IPS-18c (cell line): ENCODE measurements around the gene AFM.
"Not testable (repeated sequence)": the region's sequence is repeated elsewhere in the genome, so short reads cannot be mapped to it uniquely, and the experiment has no call there.

Experiments used
- H3K4me3 ChIP-seq: 2 replicates; pipeline ENCODE4 v1.7.0; 2013; ENCODE audit warnings: low read depth, mild to moderate bottlenecking, low read length, moderate library complexity; ENCODE audit not compliant: insufficient read depth
- H3K9me3 ChIP-seq: one replicate; pipeline ENCODE4 v1.6.1; 2013; ENCODE audit warnings: mild to moderate bottlenecking, low read length, moderate library complexity; ENCODE audit not compliant: control insufficient read depth, insufficient read depth

AFM gene

DNA sequence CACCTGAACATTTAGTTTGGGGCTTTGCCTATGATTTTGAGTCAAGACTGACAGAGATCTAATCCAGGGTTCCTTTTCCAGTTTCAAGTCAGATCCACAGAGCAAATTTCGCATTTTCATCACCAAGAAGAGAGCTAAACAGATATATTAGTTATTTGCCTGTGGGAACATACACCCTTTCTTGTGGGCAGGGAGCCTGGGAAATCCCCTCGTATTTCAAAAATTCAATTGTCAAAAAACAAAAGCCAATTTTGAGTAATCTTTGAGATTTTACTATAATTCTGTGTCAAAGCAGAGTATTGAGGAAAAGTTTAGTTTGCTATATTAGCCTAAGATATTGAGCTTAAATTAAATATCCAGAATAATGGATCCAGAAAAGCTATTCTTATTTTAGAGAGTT is 56.6 kb downstream of the AFM start:
- Histone ChIP-seq H3K4me3 (no peak overlapping the region), H3K9me3 (no peaks in the 10 kb centered on the region)

DNA sequence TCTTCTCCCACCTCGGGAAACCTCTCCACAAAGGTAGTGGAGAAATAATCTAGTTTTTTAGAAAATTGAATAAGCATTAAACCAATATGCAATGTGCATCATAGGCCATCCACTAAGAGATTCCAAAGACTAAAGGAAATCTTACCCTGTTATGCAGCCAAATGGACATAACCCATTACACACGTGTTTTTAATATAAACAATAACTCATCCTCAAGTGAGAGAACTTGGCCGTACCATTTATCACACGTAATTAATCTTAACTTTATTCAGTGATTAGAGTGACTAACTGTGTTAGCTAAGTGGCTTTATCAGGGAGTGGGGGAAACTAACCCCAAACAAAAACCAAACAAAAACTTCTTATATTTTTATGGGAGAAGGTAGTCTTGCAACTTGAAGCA is 57.8 kb downstream of the AFM start:
- Histone ChIP-seq H3K9me3 (no peaks in the 10 kb centered on the region), H3K4me3 (no peak overlapping the region)

DNA sequence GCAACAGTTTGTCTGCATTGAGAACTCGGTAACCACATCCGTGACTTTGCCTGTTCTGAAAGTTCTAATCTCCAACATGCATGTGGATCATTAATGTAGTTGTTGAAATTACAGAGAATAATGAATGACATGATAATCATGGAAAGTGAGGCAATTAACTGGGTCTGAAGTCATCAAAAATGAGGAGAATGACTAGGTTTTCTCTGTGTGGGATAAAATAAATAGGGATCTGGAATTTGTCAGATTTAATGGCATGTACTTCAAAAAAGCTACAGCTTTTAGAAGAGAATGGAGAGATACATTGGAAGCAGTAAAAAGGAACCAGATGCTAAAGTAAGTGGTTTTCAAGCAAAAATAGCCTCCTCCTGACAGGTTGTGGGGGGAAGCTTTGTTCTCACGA is 59.3 kb downstream of the AFM start:
- no peak overlapping the region for H3K4me3 ChIP-seq
- H3K9me3 ChIP-seq = no peaks in the 10 kb centered on the region

DNA sequence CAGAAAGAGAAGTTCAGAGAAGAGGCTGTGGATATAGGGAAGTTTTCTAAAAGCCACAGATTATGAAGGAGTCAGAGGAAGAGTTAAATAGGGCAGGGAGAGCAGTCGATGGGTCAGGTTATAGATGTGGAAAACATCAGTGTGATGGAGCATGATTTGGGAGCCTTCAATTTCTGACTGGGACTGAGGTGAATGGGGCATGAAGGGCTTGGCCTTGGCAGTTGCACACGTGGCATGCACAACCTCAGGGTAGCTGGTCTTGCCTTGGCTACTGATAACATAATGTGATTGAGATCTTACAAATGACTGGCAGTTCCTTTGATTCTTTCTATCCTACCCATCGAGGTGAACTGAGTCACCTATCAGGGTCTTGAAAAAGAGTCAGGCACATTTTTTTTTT is 59.7 kb downstream of the AFM start:
- H3K9me3 ChIP-seq = no peaks in the 10 kb centered on the region
- H3K4me3 ChIP-seq = no peak overlapping the region

DNA sequence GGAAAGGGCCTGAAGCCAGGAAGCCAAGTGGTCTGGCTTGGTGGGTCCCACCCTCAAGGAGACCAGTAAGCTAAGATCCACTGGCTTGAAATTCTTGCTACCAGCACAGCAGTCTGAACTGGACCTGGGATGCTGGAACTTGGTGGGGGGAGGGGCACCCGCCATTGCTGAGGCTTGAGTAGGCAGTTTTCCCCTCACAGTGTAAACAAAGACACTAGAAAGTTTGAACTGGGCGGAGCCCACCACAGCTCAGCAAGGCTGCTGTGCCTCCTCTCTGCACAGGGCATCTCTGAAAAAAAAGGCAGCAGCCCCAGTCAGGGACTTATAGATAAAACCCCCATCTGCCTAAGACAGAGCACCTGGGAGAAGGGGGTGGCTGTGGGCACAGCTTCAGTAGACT is 63.1 kb downstream of the AFM start:
- no peaks in the 10 kb centered on the region for H3K9me3 ChIP-seq
- H3K4me3 ChIP-seq = no peak overlapping the region

DNA sequence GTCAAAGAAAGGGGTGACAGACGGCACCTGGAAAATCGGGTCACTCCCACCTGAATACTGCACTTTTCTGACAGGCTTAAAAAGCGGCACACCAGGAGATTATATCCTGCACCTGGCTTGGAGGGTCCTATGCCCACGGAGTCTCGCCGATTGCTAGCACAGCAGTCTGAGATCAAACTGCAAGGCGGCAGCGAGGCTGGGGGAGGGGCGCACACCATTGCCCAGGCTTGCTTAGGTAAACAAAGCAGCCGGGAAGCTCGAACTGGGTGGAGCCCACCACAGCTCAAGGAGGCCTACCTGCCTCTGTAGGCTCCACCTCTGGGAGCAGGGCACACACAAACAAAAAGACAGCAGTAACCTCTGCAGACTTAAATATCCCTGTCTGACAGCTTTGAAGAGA is 69.3 kb downstream of the AFM start:
- H3K9me3 ChIP-seq, H3K4me3 ChIP-seq: not testable (repeated sequence)
